Activated CD4-positive, alpha-beta T cell treated with anti-CD3 and anti-CD28 coated beads, Interleukin-2, amount 50 U/mL, for 4 hours (primary cell): ENCODE measurements around the gene SART1.
"Not testable (repeated sequence)": the region's sequence is repeated elsewhere in the genome, so short reads cannot be mapped to it uniquely, and the experiment has no call there.

Experiments
- DNase-seq, 2 experiments: peaks; one replicate each; pipeline ENCODE4 v3.0.0-alpha.2; 2020

SART1 gene

DNA sequence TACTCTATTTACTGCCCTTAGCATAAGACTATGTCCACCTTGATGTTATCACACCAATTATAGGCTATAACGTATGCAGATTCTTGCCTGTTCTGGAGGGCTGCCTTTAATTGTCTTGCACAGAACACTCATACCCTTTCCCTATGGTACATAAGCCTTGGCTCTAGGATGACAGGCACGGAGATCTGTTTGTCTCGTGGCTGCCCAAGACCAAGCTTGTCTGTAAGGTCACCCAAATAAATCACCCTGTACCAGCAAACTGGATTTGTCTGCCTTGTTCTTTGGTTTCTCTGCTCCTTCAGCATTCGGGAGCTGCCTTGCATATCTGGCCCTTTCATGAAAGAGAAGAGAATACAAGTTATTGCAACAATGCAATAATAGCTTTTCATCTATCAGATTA, 23.8 kb upstream of the SART1 start:
- no peak for DNase-seq

DNA sequence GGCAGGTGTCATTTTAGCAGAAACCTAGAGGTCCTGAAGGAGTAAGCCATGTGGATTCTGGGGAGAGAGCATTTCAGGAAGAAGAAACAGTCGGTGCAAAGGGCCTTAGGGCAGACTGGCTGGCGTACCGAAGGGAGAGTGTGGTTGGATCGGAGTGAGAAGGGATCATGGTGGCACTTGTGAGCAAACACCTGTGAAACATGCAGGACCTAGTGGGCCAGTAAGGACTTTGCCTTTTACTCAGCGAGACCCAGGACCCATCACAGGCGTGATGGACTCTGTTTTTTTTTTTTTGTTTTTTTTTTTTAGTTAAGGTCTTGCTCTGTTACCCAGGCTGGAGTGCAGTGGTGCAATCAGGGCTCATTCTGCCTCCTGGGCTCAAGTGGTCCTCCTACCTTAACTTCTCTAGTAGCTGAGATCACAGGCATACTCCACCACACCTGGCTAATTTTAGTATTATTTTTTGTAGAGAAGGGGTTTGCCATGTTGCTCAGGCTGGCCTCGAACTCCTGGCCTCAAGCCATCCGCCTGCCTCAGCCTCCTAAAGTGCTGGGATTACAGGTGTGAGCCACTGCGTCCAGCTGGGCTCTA, 19.7 kb upstream of the SART1 start:
- no peak for DNase-seq

DNA sequence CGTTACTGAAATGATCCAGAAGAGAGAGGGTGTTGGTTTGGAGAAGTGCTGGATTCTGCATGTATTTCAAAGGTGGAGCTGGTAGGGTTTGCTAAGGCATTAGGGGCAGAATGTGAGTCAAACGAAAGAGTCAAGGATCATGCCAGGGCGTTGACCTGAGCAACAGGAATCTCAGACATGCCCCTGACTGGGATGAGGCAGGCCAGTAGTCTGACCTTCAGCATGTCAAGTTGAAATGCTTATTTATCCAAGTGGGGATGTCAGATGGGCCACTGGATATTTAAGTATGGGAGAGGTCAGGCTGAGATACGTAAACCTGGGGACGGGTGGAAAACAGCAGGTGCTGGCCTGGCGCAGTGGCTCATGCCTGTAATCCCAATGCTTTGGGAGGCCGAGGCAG, 19.0 kb upstream of the SART1 start:
- no peak for DNase-seq

DNA sequence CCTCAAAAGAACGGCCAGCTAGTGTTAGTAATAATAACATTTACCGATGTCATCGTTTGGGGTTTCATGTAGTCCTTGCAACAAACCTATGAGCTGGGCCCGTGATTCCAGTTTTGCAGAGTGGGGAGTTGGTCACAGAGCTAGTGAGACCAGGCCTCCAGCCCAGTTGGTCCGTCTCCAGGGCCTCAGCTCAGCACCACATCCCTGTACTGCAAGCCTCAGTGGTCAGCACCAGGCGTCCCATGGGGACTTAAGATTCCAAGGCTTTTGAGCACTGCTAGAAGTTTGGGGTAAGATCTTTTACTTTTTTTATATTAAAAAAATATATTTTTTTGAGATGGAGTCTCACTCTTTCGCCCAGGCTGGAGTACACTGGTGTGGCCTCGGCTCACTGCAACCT, 17.3 kb upstream of the SART1 start:
- DNase-seq = no peak

DNA sequence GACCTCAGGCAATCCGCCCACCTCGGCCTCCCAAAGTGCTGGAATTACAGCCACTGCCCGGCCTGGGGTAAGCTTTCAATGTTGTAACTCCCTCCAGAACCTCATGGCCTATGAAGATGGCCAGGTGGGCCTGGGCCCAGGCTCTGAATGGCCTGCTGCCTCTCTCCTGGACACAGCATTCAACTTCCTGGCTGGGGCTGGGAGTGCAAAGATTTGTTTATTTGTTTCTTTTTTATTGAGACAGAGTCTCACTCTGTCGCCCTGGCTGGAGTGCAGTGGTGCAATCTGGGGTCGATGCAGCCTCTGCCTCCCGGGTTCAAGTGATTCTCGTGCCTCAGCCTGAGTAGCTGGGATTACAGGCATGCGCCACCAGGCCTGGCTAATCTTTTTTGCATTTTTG, 16.8 kb upstream of the SART1 start:
- no peak for DNase-seq

DNA sequence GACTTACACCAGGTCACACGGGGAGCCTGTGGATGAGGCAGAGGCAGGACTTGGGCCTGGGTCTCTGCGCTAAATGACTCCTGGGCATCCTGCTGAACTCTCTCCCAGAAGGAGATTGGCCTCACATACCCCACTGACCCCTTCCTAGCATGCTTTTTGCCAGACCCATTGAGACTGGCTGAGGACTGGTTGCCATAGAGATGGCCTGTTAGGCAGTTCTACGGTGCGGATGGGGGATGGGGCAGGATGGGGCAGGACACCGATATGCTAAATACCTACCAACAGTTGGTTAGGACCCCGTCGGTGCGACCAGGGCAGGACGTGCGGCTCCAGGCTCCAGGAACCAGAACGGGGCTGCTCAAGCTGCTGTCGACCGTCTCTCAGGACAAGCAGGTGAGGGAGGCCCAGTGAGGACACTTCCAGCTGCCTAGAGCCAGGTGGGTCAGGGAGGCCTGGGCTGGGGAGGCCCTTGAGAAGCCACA, 16.1 kb upstream of the SART1 start, which contains the start of gene TSGA10IP:
TSS of gene TSGA10IP (plus strand) at position 51 of the 482 bp plus-strand sequence. CDS start at position 247, 196 bp downstream.
- DNase-seq = no peak

DNA sequence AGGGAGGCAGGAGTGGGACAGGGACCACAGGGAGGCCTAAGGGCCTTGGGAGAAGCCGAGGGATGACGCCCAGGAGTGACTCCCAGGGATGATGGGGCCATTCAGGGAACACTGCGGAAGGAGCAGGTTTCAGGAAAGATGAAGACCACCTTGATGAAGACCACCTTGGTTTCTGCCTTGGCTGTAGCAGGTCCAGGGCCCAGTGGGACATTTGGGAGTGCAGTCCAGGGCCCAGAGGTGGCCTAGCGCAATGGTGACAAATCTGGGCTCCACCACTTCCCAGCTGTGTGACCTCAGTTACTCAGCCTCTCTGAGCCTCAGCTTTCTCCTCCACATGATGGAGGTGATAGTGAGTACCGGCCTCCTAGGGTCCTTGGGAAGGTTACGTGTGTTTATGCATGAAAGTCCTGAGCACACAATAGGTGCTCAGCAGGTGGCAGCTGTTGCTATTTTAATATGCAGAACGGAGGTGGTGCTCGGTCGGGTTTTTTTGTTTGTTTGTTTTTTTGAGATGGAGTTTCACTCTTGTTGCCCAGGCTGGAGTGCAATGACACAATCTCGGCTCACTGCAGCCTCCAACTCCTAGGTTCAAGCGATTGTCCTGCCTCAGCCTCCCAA, 15.5 kb upstream of the SART1 start:
- DNase-seq = no peak

DNA sequence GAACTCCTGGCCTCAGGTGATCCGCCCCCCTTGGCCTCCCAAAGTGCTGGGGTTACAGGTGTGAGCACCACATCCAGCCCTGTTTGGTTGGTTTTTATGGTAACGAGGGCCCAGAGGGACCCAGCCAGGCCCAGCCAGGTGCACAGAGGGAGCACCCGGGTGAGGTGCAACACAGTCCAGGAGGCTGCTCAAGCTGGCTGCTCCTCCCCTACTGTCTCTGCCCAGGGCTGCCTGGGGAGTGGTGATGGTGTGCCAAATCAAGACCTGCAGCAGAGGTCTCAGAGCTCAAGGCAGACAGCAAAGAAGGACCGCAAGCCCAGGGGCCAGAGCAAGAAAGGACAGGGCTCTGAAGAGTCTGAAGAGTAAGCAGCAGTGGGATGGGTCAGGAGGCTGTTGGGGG, 14.9 kb upstream of the SART1 start:
- DNase-seq = no peak

DNA sequence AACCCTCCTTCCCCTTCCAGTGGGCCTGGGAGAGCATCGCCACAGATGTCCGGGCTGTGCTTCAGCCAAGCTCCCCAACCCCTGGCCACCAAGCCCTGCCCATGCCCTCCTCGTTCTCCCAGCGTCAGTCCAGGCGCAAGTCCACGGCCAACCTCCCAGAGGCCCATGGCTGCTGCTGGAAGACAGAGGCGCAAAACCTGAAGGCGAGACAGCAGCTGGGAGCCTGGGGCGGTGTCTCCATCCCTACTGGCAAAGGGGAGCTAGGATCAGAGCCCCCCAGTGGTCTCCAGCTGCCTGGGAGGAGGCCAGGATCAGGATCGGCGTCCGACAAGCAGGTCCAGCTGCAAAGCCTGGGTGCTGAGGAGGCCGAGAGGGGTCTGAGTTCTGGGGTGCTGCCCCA, 14.4 kb upstream of the SART1 start:
- no peak for DNase-seq

DNA sequence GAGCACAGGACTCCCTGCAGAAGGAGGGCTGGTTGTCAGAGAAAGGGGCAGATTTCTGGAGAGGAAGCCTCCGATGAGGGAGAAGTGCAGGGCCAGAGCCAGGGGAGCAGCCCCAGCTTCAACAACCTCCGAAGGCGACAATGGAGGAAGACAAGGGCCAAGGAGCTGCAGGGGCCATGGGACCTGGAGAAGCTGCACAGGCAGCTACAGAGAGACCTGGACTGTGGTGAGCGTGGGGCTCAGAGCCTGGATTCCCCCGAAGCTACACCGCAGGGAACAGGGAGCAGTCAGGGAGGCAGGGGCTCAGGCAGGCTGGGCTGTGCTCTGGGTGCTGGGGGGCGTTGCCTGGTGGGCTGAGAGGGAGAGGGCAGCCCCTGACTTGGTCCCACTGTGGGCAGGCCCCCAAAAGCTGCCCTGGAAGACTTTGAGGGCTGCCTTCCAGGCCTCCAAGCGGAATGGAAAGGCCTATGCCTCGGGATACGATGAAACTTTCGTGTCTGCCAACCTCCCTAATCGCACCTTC, 13.9 kb upstream of the SART1 start:
- no peak for DNase-seq

DNA sequence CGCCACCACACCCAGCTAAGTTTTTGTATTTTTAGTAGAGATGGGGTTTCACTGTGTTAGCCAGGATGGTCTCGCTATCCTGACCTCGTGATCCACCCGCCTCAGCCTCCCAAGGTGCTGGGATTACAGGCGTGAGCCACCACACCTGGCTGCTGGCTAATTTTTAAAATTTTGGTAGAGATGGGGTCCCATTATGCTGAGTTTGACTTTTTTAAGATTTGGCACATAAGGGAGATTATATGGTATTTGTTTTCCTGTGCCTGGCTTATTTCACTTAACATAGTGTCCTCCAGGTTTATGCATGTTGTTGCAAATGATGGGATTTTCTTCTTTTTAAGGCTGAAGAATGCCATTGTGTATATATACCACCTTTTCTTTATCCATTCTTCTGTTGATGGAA, 10.8 kb upstream of the SART1 start:
- DNase-seq = not testable (repeated sequence)

DNA sequence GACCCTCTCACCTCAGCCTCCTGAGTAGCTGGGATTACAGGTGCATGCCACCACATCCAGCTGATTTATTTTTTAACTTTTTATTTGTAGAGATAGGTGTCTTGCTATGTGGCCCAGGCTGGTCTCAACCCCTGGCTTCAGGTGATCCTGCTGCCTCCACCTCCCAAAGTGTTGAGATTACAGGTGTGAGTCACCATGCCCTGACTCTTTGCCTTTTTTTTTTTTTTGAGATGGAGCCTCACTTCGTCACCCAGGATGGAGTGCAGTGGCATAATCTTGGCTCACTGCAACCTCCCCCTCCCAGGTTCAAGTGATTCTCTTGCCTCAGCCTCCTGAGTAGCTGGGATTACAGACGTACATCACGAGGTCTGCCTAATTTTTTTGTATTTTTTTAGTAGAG, 9.9 kb upstream of the SART1 start:
- not testable (repeated sequence) for DNase-seq

DNA sequence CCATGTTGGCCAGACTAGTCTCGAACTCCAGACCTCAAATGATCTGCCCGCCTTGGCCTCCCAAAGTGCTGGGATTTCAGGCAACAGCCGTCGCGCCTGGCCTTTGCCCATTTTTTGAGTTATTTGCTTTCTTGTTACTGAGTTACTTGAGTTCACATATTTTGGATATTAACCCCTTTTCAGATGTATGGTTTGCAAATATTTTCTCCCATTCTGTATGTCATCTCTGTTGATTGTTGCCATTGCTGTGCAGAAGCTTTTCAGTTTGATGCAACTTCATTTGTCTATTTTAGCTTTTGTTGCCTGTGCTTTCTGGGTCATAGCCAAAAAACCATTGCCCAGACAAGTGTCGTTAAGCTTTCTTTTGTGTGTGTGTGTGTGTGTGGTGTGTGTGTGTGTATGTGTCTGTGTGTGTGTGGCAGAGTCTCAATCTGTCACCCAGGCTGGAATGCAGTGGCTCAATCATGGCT, 9.4 kb upstream of the SART1 start:
- DNase-seq = no peak

DNA sequence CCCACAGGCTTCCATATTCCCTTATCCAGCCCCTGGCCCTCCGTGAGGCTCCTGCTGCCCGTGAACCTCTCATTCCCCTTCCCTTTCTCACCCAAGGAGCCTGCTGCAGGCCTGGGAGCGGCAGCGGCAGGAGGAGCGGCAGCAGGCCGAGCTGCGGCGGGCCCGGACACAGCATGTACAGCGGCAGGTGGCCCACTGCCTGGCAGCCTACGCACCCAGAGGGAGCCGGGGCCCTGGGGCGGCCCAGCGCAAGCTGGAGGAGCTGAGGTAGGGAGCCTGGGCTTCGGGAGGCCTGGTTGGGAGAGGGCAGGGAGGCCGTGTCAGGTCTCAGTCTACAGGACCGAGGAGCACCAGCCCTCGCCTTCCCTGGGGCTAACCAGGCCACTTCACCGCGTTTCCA, 8.1 kb upstream of the SART1 start:
- no peak for DNase-seq

DNA sequence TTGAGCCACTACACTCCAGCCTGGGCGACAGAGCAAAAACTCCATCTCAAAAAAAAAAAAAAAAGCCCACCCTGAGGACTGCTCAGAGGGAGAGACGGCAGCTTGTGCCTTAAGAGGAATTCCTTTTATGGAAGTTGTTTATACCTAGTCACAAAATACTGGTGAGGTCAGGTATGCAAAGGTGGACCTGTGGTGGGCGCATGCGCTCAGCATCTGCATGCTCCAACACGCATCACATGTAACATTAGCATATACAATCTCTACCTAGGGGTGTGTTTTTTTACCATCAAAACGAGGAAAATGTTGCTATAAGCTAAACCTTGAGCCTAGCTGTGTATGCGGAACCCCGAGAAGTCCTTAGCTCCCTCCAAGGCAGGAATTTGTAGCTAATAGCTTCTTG, 6.8 kb upstream of the SART1 start:
- no peak for DNase-seq

DNA sequence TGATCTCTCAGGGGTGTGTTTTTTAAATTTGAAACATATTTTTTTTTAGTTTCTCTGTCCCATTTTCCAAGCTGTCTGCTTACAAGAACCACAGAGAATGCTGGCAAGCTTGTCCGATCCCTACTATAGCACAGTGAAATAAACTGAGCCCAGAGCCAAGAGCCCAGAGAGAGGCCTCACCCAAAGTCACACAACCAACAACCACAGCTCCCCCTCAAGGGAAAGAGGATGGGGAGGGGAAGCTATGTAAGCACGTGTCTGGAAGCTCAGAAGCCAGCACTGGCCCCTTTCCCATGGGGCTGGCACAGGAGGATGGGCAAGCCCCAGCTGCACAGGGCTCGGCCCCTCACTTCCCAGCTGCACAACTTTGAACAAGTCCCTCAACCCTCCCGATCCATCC, 3.2 kb upstream of the SART1 start:
- no peak for DNase-seq

DNA sequence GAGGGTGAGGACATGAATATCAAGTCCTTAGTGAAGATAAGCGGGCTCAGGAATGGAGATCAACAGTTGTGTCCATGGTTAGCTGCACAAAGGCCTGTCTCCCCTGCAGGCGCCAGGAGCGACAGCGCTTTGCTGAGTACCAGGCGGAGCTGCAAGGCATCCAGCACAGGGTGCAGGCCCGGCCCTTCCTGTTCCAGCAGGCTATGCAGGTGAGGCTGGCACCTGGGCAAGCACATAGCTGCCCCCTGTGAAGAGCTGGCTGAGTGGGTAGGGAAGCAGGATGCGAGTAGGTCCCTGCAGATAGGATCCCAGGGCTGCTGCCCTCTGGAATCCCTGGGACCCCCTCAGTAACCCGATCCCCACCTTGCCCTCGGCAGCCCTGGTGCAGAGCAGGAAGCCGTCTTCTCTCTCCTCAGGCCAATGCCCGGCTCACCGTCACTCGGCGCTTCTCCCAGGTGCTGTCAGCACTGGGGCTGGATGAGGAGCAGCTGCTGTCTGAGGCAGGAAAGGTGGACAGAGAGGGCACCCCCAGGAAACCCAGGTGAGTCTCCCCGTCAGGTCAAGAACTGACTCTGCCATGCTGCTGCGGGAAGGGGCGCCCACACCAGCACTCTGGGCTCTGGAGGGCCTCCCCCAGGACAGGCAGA, 2.6 kb upstream of the SART1 start:
- no peak for DNase-seq

DNA sequence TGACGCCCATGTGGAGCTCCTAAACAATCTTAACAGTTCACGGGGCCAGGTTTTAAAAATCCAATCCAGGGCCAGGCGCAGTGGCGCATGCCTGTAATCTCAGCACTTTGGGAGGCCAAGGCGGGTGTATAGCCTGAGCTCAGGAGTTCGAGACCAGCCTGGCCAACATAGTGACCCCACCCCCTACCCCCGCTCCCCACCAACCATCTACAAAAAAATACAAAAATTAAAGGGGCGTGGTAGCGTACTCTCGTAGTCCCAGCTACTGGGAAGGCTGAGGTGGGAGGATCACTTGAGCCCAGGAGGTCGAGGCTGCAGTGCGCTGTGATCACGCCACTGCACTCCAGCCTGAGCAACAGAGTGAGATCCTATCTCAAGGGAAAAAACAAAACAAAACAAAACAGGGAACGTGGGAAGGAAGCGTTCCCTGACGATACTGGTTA, 689 bp upstream of the SART1 start:
- no peak for DNase-seq

DNA sequence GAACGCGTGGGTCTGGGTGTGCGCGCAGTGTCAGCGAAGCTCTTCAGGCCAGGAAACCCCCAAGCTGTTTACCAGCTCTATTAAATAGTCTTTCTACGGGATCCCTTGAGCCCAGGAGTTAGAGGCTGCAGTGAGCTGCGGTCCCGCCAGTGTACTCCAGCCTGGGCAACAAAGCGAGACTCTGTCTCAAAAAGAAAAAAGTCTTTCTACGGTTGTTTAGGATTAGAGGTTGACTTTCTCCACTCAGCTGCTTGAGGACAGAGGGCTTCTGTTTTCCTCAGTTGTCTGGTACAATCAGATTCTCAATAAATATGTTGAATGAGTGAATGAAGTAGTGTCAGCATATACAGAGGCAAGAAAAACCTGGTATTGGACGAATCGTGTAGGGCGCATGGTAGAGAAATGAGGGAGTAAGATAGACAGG, 619 bp downstream of the SART1 start:
- no peak for DNase-seq

DNA sequence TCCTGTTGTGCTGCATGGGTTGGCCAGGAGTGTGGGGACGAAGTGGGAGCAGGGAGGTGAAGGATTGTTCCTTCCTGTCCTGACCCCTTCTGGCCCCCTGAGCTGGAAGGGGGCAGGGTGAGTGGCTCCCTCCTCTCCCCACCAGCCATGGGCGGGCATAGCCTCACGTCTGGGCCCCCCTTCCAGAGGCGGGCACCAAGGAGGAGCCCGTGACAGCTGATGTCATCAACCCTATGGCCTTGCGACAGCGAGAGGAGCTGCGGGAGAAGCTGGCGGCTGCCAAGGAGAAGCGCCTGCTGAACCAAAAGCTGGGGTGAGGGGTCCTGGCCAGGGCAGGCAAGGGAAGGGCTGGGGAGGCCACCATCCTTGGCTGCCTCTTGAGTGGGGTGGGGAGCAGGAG, 3.4 kb downstream of the SART1 start:
- DNase-seq = no peak

DNA sequence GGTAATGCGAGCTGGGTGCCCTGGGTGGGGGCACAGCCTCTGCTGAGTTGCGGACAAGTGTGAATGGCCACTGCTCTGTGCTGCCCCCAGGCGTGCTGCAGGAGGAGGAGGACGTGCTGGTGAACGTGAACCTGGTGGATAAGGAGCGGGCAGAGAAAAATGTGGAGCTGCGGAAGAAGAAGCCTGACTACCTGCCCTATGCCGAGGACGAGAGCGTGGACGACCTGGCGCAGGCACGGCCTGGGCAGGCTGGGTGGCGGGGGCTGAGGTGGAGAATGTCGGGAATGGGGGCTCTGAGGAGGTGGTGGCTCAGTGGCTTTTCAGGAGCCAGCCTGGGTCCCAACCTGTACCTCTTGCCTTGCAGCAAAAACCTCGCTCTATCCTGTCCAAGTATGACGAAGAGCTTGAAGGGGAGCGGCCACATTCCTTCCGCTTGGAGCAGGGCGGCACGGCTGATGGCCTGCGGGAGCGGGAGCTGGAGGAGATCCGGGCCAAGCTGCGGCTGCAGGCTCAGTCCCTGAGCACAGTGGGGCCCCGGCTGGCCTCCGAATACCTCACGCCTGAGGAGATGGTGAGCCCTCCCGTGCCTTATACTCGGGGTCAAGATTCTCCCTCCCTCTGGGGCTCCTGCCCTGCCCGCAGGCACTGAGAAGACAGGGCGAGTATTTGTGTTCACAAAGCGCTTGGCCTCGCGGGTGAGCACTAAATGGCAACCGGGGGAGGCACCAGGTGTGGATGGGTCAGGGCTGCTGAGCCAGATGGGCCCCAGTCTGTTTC, 4.6 kb downstream of the SART1 start:
- no peak for DNase-seq

DNA sequence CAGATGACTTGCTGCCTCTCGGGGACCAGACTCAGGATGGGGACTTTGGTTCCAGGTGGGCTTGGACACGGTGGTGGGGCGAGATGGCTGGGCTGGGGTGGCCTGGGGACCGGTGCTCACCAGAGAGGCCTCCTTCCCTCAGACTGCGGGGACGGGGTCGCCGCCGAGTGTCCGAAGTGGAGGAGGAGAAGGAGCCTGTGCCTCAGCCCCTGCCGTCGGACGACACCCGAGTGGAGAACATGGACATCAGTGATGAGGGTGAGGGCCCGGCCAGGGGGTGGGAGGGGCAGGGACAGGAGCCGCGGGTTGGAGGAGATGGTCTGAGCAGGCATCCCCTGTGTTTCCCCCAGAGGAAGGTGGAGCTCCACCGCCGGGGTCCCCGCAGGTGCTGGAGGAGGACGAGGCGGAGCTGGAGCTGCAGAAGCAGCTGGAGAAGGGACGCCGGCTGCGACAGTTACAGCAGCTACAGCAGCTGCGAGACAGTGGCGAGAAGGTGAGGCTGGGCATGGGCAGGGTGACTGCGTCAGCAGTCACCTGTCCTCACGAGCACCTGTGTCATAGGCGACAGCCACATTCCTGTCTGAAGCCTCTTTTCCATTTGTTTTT, 5.9 kb downstream of the SART1 start:
- DNase-seq = no peak
